Hepatocyte (in vitro differentiated cells): Measurements from ENCODE around the gene TMOD1.

Source experiments
- CTCF ChIP-seq: fragments of 200-600 bp; sonication (generic); IDR thresholded peaks from 2 replicates; pipeline ENCODE4 v1.5.1; 2016; ENCODE audit warnings: antibody characterized with exemption, mild to moderate bottlenecking; ENCODE audit not compliant: poor library complexity
- EZH2 ChIP-seq: fragments of 200-600 bp; sonication (generic); IDR thresholded peaks from 2 replicates; pipeline ENCODE4 v1.6.1; 2016; ENCODE audit warnings: antibody characterized with exemption, mild to moderate bottlenecking, borderline replicate concordance

- TF ChIP-seq CTCF (no peak), EZH2 (no peak)
These were observed 21.3 kb upstream of the TMOD1 start for GRCh38 chr9:97480174-97480573.
